HG03060 (cell line): ENCODE measurements around the gene STAMBP.
"Not testable (repeated sequence)": the region's sequence is repeated elsewhere in the genome, so short reads cannot be mapped to it uniquely, and the experiment has no call there.

Experiments used
- ATAC-seq: cut with Tn5 transposase; IDR thresholded peaks from one replicate; pipeline ENCODE4 v1.9.1; 2021; ENCODE audit warnings: low read depth, moderate number of reproducible peaks; ENCODE audit not compliant: unreplicated experiment

Gene STAMBP

GRCh38 chr2:73885406-73885805 lies 56.6 kb downstream of the STAMBP start:
- ATAC-seq = no peak

GRCh38 chr2:73886357-73886756 lies 57.6 kb downstream of the STAMBP start:
- no peak for ATAC-seq

- not testable (repeated sequence) for ATAC-seq
Observed at GRCh38 chr2:73887596-73888353, 59.0 kb downstream of the STAMBP start.

GRCh38 chr2:73888388-73888787 lies 59.6 kb downstream of the STAMBP start:
- no peak for ATAC-seq

GRCh38 chr2:73889206-73889605 lies 60.4 kb downstream of the STAMBP start:
- ATAC-seq = no peak

GRCh38 chr2:73890301-73891092 lies 61.7 kb downstream of the STAMBP start:
- ATAC-seq = no peak

GRCh38 chr2:73891276-73891901 lies 62.6 kb downstream of the STAMBP start:
- ATAC-seq = no peak

GRCh38 chr2:73892631-73893329 lies 64.0 kb downstream of the STAMBP start, which contains the start of gene ACTG2:
TSS of gene ACTG2 (plus strand) at chr2:73893008. CDS start at chr2:73901312, 8,304 bp downstream.
- ATAC-seq = no peak

- ATAC-seq = no peak
Observed at GRCh38 chr2:73893764-73894474, 65.2 kb downstream of the STAMBP start.

- ATAC-seq = no peak
Observed at GRCh38 chr2:73894475-73894850, 65.7 kb downstream of the STAMBP start.

- ATAC-seq = no peak
Observed at GRCh38 chr2:73894877-73895276, 66.1 kb downstream of the STAMBP start.

- no peak for ATAC-seq
Observed at GRCh38 chr2:73895473-73895872, 66.7 kb downstream of the STAMBP start.

- no peak for ATAC-seq
Observed at GRCh38 chr2:73896362-73897239, 67.8 kb downstream of the STAMBP start.

GRCh38 chr2:73897240-73897583 lies 68.5 kb downstream of the STAMBP start:
- no peak for ATAC-seq

- no peak for ATAC-seq
Observed at GRCh38 chr2:73897934-73898333, 69.2 kb downstream of the STAMBP start.

GRCh38 chr2:73899801-73900336 lies 71.1 kb downstream of the STAMBP start:
- ATAC-seq = no peak

GRCh38 chr2:73901143-73901542 lies 72.4 kb downstream of the STAMBP start:
- ATAC-seq = no peak

- no peak for ATAC-seq
Observed at GRCh38 chr2:73902284-73902683, 73.5 kb downstream of the STAMBP start.

GRCh38 chr2:73903313-73903712 lies 74.6 kb downstream of the STAMBP start:
- ATAC-seq = no peak
